ENCODE measurements around the gene CNTN4. TPM values are rescaled to one million over a fixed set of nuclear protein-coding genes. Genes with fewer than 3 reads are reported as not detected.

CNTN4 gene
- total RNA-seq, 4 donors from 2014 or later, result 2.6 to 91.2 (median 13.2) TPM

DNA sequence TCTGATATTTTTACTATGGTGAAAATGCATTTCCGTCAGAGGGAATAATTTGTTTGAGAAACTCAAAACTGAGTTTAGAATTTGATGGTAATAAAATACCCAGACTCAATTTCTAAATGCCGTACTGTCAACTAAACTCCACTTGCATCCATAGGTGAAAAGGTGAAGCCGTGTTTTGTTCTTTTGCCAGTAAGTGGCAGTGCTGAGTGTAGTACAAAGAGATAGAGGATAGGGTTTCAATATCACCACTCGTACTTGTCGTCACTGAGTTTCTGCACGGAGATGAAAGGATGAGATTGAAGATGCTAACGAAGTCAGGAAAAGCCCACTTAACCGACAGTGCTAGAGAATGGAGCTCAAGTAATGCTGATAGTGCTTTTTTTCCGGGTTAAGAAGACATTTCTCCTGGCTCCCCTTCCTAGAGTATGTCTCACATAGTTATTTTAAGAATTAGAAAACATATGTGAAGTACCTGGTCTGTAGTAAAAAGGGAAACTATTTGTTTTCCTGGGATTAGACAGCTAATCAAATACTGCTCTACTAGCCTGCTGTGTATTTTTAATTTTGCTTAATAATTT lies 666.4 kb downstream of the CNTN4 start:
- H3K9me3 ChIP-seq, result no peaks in the 10 kb centered on the region
- no peaks in the 10 kb centered on the region for H3K36me3 ChIP-seq
- H3K27ac ChIP-seq, result no peak overlapping the region
- H3K4me1 ChIP-seq, result no peaks in the 10 kb centered on the region
- intact Hi-C loops (cut with DNase I; ENCODE audit: low total_unique reads), result no loop called here
- H3K4me3 ChIP-seq, result no peak overlapping the region
- no peak for TF ChIP-seq POLR2A (IDR thresholded peaks at IDR 0.05)
- TF ChIP-seq, protein P1, sequence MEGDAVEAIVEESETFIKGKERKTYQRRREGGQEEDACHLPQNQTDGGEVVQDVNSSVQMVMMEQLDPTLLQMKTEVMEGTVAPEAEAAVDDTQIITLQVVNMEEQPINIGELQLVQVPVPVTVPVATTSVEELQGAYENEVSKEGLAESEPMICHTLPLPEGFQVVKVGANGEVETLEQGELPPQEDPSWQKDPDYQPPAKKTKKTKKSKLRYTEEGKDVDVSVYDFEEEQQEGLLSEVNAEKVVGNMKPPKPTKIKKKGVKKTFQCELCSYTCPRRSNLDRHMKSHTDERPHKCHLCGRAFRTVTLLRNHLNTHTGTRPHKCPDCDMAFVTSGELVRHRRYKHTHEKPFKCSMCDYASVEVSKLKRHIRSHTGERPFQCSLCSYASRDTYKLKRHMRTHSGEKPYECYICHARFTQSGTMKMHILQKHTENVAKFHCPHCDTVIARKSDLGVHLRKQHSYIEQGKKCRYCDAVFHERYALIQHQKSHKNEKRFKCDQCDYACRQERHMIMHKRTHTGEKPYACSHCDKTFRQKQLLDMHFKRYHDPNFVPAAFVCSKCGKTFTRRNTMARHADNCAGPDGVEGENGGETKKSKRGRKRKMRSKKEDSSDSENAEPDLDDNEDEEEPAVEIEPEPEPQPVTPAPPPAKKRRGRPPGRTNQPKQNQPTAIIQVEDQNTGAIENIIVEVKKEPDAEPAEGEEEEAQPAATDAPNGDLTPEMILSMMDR (IDR thresholded peaks at IDR 0.05), result no peak
- no peak for DNase-seq
- no peaks in the 10 kb centered on the region for H3K27me3 ChIP-seq

DNA sequence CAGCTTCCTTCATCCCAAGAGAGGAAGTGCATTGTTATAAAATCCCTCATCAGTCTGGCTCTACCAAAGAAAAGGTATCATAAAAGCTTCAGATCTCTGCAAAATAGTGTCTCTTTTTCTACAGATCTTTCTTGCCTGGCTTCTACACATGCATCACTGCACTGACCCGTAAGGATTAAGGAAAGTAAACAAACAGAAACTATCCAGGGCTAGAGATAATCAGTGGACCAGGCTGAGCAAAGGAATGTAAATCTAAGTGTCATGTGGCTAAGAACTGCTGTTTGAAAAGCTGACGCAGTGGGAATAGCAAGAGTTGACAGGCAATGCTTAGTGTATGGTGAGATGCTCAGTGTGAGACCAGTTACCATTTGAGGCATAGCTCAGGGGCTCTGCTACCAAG lies 671.8 kb downstream of the CNTN4 start:
- Histone ChIP-seq H3K9me3 (no peaks in the 10 kb centered on the region), H3K27me3 (no peaks in the 10 kb centered on the region), H3K27ac (no peak overlapping the region), H3K4me3 (no peak overlapping the region), H3K36me3 (no peaks in the 10 kb centered on the region), H3K4me1 (no peaks in the 10 kb centered on the region)
- intact Hi-C loops (cut with DNase I; ENCODE audit: low total_unique reads), result no loop called here
- no peak for DNase-seq
- TF ChIP-seq, protein P1 (IDR thresholded peaks at IDR 0.05), result no peak
- TF ChIP-seq POLR2A (IDR thresholded peaks at IDR 0.05), result no peak

DNA sequence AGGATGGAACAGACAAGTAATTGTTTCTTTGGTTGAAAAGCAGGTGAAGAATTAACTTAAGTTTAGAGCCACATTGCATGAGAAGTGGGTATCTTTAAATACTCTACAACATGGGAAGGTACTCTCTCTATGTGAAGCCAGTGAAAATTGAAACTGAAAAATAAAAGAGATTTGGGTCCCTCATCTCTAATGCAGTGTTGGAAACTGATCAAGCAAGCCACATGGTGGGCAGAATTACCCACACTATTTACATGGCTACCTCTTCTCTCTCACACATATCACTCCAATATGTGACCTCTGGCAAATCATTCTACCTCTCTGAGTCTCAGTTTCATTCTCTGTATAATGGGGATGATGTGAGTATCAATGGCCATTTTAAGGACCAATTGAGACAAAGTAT lies 672.5 kb downstream of the CNTN4 start:
- intact Hi-C loops (cut with DNase I; ENCODE audit: low total_unique reads), result no loop called here
- Histone ChIP-seq H3K27me3 (no peaks in the 10 kb centered on the region), H3K9me3 (no peaks in the 10 kb centered on the region), H3K27ac (no peak overlapping the region), H3K36me3 (no peaks in the 10 kb centered on the region), H3K4me1 (no peaks in the 10 kb centered on the region), H3K4me3 (no peak overlapping the region)
- DNase-seq, result no peak
- no peak for TF ChIP-seq POLR2A (IDR thresholded peaks at IDR 0.05)
- TF ChIP-seq, protein P1 (IDR thresholded peaks at IDR 0.05), result no peak

DNA sequence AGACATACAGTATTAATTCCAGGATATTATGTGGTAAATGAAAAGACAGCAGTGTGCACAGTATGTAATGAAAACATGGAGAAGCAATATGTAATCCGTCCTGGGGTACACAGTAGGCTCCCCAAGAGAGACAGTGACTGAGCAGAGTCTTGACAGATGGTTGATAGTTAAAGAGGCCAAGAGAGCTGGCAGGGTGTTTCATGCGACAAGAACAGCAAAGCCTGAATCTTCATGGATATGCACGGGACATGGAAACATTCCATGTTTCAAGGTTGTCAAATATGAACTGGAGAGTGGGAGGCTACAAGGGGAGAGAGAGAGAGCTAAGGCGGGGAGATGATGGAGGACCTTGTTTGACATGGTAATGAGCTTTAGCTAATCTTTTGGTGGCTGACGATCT lies 673.1 kb downstream of the CNTN4 start:
- intact Hi-C loops (cut with DNase I; ENCODE audit: low total_unique reads), result no loop called here
- H3K4me3 ChIP-seq, result no peak overlapping the region

DNA sequence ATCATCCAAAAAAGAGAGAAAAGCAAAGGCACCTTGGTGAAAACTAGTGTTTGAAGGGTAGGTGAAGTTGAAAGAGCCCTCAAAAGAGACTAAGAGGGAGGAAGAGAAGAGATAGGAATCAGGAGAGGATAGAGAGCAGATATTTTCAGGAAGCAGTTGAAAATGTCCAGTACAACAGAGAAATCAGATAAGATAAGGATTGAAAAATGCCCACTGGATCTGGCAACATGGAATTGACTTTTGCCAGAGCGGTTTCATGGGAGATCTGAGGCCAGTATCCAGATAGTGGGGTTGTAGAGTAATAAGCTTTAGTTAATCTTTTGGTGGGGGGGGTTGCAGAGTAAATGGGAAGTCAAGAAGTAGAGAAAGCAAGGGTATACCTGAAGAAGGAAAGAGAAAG lies 674.1 kb downstream of the CNTN4 start:
- H3K36me3 ChIP-seq, result no peaks in the 10 kb centered on the region
- DNase-seq, result no peak
- TF ChIP-seq, protein P1 (IDR thresholded peaks at IDR 0.05), result no peak
- no peak for TF ChIP-seq POLR2A (IDR thresholded peaks at IDR 0.05)
- no peaks in the 10 kb centered on the region for H3K9me3 ChIP-seq
- H3K27ac ChIP-seq, result no peak overlapping the region
- intact Hi-C loops (cut with DNase I; ENCODE audit: low total_unique reads), result no loop called here
- H3K4me1 ChIP-seq, result no peaks in the 10 kb centered on the region
- no peaks in the 10 kb centered on the region for H3K27me3 ChIP-seq
- H3K4me3 ChIP-seq, result no peak overlapping the region

More for the DNA sequence above, 673.1 kb downstream of the CNTN4 start:
- TF ChIP-seq, protein P1 (IDR thresholded peaks at IDR 0.05), result no peak
- no peak for TF ChIP-seq POLR2A (IDR thresholded peaks at IDR 0.05)
- DNase-seq, result no peak
- Histone ChIP-seq H3K36me3 (no peaks in the 10 kb centered on the region), H3K9me3 (no peaks in the 10 kb centered on the region), H3K27ac (no peak overlapping the region), H3K4me1 (no peaks in the 10 kb centered on the region), H3K27me3 (no peaks in the 10 kb centered on the region)
